Kidney (tissue), 14 donors: Measurements from ENCODE around the gene SLC49A3. TPM values are rescaled to one million over a fixed set of nuclear protein-coding genes. Genes with fewer than 3 reads are reported as not detected.
A peak's percentile ranks its signal among the peaks of the same experiment; 100 is the strongest.

Source experiments
- DNase-seq, 5 donors: peaks; one replicate each; pipeline ENCODE4 v3.0.0-alpha.2; 2013 to 2020
- FAIRE-seq: peaks from 2 replicates; lab custom pipeline; 2012; peaks lifted over from hg19 to GRCh38; lab: Jason Lieb, UNC
- H3K27ac ChIP-seq, 2 donors: one replicate each; pipeline ENCODE4 v1.7.0; 2013; ENCODE audit warnings: low read depth in 2 of 2, low read length in 2 of 2, inconsistent platforms in 1 of 2
- H3K27me3 ChIP-seq: one replicate; pipeline ENCODE4 v1.7.1; 2013; ENCODE audit warnings: low read length, inconsistent platforms; ENCODE audit not compliant: control insufficient read depth, insufficient read depth
- H3K36me3 ChIP-seq, 3 donors: one replicate each; pipeline versions ENCODE4 v1.7.0 to v1.7.1; 2013; ENCODE audit warnings: low read length in 3 of 3, control low read depth in 1 of 3, inconsistent platforms in 1 of 3; ENCODE audit not compliant: insufficient read depth in 3 of 3, control insufficient read depth in 2 of 3
- H3K4me1 ChIP-seq, 3 donors: one replicate each; pipeline versions ENCODE4 v1.7.0 to v1.7.1; 2013; ENCODE audit warnings: low read length in 3 of 3, inconsistent platforms in 1 of 3, low read depth in 1 of 3; ENCODE audit not compliant: control insufficient read depth in 2 of 3, insufficient read depth in 2 of 3
- H3K4me3 ChIP-seq, 3 donors: one replicate each; pipeline versions ENCODE4 v1.7.0 to v1.8.1; 2013; ENCODE audit warnings: low read length in 3 of 3, control low read depth in 1 of 3, inconsistent platforms in 1 of 3
- H3K9ac ChIP-seq, 3 donors: one replicate each; pipeline versions ENCODE4 v1.7.0 to v1.7.1; 2013; ENCODE audit warnings: low read length in 3 of 3, control low read depth in 1 of 3, inconsistent platforms in 1 of 3
- H3K9me3 ChIP-seq, 3 donors: one replicate each; pipeline versions ENCODE4 v1.7.0 to v1.7.1; 2013; ENCODE audit warnings: low read length in 3 of 3, control low read depth in 1 of 3, inconsistent platforms in 1 of 3; ENCODE audit not compliant: control insufficient read depth in 2 of 3, insufficient read depth in 1 of 3
- CTCF ChIP-seq: IDR thresholded peaks from 3 replicates; pipeline ENCODE4 v1.5.1; 2012; ENCODE audit warnings: mild to moderate bottlenecking, moderate library complexity, borderline replicate concordance; ENCODE audit not compliant: insufficient read depth; ENCODE audit errors: extremely low read depth
- intact Hi-C: fragments of 100-400 bp; cut with DNase I; formaldehyde crosslinking; loops from one replicate; pipeline ENCODE4 v1.11.1; 2022
- polyA plus RNA-seq: library from polyadenylated mRNA; stranded (reverse); fragments of 350-450 nt; fragmentation: Illumina TruSeq; extraction: RNeasy Lipid Tissue Mini Kit (QIAGEN cat#74804); gene quantifications from one replicate; pipeline ENCODE4 v1.2.3, GENCODE V29; 2014; ENCODE audit warnings: low read depth, low replicate concordance; ENCODE audit not compliant: insufficient read depth
- total RNA-seq: library from RNA; stranded (reverse); fragmentation: NEBNext Ultra II Directional; extraction: Animal tissue kit (Norgen Biotek cat#: 25700); gene quantifications from one replicate; pipeline ENCODE4 v1.2.1, GENCODE V29; 2021
- donor health status: control.
- donor health status: control.
- donor health status: control.
- donor health status: control.
- donor health status: control.
- donor health status: DM: yes; HTN: yes; CAD: no.
- donor health status: Normal renal cell carcinoma (clear cell type).

SLC49A3 gene
- total and polyA plus RNA-seq, 2 donors from 2014 or later = 12.6 to 18.2 TPM

- no peaks in the 10 kb centered on the region for H3K9me3 ChIP-seq
- H3K4me1 ChIP-seq = peaks cover 0 to 17% (median 0%) of the 10 kb centered on the region in 3 donors
- DNase-seq = no peak
- no peak for FAIRE-seq
- intact Hi-C loops = no loop called here
- H3K4me3 ChIP-seq = no peak overlapping the region
- no peak overlapping the region for H3K9ac ChIP-seq
- no peaks in the 10 kb centered on the region for H3K36me3 ChIP-seq
- peak overlapping the region in 1 of 2 donors; percentile 32 for H3K27ac ChIP-seq
- H3K27me3 ChIP-seq = no peaks in the 10 kb centered on the region
- no peak for TF ChIP-seq CTCF
These were observed 31.3 kb upstream of the SLC49A3 start for GRCh38 chr4:720111-720860.

GRCh38 chr4:718460-718859 is 29.5 kb upstream of the SLC49A3 start:
- no peak for TF ChIP-seq CTCF
- no peaks in the 10 kb centered on the region for H3K27me3 ChIP-seq
- DNase-seq = no peak
- H3K27ac ChIP-seq = no peak overlapping the region
- no peak overlapping the region for H3K9ac ChIP-seq
- H3K36me3 ChIP-seq = no peaks in the 10 kb centered on the region
- no peaks in the 10 kb centered on the region for H3K9me3 ChIP-seq
- no peak for FAIRE-seq
- intact Hi-C loops = no loop called here
- peaks cover 0 to 13% (median 0%) of the 10 kb centered on the region in 3 donors for H3K4me1 ChIP-seq
- no peak overlapping the region for H3K4me3 ChIP-seq

- no peaks in the 10 kb centered on the region for H3K9me3 ChIP-seq
- no peaks in the 10 kb centered on the region for H3K36me3 ChIP-seq
- DNase-seq (no peak), FAIRE-seq (no peak)
- no peak overlapping the region for H3K27ac ChIP-seq
- intact Hi-C loops = no loop called here
- H3K9ac ChIP-seq = no peak overlapping the region
- H3K4me3 ChIP-seq = no peak overlapping the region
- no peak for TF ChIP-seq CTCF
- no peaks in the 10 kb centered on the region for H3K27me3 ChIP-seq
- peaks cover 0 to 13% (median 0%) of the 10 kb centered on the region in 3 donors for H3K4me1 ChIP-seq
These were observed 28.8 kb upstream of the SLC49A3 start for GRCh38 chr4:717601-718320.
